Retinal pigment epithelial cell (primary cell): ENCODE data around the gene PSRC1.

ENCODE experiments used
- DNase-seq: peaks from one replicate; pipeline ENCODE4 v3.0.0-alpha.2; 2010; ENCODE audit warnings: low read depth
- H3K4me3 ChIP-seq: 2 replicates; pipeline ENCODE4 v1.5.1; 2011; ENCODE audit warnings: mild to moderate bottlenecking, low read length, control low read depth, moderate library complexity
- TF ChIP-seq, protein P1 (sequence below): conservative IDR thresholded peaks from 2 replicates; pipeline ENCODE4 v1.5.1; 2011; ENCODE audit warnings: low read depth, low read length, control low read depth, inconsistent platforms

Gene PSRC1

DNA sequence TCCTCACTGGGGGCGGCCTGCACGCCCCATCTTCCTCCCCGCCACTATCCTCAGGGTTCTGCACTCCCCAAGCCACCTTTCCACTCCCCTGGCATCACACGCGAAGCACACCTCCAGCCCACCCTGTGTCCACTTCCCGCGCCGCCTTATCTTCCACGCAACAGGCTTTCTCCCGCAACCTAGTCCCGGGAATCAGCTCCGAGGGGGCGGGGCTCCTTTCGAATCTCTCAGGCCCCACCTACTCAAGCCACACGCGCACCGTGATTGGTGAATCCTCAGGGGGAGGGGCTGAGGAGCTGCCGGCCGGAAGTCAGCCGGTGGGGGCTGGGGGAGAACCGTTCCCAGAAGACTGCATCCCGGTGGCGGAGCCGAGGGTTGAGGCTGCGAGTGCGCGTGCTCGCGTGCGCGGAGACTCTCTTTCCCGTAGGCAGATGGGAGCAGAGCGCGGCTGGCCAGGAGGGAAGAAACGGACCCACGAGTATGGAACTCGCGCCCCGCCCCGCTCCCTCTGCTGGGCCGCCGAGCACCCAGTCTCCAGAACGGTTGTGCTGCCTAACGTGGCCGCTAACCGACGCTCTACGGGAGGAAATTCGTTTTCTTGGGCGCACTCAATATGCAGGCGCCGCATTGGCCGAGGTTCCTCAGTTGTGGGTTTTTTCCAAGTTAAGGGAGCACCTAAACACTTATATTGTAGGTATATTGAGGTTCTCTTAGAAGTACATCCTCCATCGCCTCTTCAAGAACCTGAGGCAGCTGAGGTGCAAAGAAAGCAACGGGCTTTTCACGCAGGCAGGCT, at the start of gene PSRC1:
Gene PSRC1, minus strand, starts transcription at position 194 of the 796 bp plus-strand sequence.
- TF ChIP-seq, protein P1, sequence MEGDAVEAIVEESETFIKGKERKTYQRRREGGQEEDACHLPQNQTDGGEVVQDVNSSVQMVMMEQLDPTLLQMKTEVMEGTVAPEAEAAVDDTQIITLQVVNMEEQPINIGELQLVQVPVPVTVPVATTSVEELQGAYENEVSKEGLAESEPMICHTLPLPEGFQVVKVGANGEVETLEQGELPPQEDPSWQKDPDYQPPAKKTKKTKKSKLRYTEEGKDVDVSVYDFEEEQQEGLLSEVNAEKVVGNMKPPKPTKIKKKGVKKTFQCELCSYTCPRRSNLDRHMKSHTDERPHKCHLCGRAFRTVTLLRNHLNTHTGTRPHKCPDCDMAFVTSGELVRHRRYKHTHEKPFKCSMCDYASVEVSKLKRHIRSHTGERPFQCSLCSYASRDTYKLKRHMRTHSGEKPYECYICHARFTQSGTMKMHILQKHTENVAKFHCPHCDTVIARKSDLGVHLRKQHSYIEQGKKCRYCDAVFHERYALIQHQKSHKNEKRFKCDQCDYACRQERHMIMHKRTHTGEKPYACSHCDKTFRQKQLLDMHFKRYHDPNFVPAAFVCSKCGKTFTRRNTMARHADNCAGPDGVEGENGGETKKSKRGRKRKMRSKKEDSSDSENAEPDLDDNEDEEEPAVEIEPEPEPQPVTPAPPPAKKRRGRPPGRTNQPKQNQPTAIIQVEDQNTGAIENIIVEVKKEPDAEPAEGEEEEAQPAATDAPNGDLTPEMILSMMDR, result peak; percentile 62
- H3K4me3 ChIP-seq, result peak within 1 kb of the TSS; percentile 88
- peak; percentile 81 for DNase-seq

DNA sequence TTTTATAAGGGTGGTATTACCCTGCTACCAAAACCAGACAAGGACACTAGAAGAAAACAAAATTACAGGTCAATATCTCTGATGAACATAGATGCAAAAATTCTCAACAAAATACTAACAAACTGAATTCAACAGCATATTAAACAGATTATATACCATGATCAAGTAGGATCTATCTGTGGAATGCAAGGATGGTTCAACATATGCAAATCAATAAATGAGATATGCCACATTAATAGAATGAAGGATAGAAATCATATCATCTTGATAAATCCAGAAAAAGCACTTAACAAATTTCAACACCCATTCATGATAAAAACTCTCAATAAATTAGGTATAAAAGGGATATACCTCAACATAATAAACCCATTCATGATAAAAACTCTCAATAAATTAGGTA, 48.2 kb upstream of the PSRC1 start:
- no peak for DNase-seq
- TF ChIP-seq, protein P1, result no peak

DNA sequence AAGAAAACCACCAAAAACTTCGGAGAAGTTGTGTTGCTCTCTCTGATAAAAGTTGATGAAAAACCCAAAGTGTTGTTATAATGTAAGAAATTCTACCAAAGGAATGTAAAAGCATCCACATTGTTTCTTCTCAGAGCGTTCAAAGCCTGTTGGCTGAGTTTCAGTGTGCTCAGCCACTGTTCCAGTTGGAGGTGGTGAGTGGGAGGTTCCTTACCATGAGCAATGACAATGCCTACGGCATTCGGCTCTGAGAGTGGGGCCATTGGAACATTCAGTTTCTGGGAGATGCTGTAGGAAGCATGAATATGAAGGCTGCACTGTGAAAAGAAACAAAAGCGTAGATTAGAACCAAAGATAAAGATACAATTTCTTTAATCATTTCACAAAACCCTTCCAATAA, 44.3 kb upstream of the PSRC1 start:
- DNase-seq, result no peak
- no peak overlapping the region for H3K4me3 ChIP-seq
- TF ChIP-seq, protein P1, result no peak

More for the DNA sequence above, 48.2 kb upstream of the PSRC1 start:
- H3K4me3 ChIP-seq, result no peak overlapping the region

DNA sequence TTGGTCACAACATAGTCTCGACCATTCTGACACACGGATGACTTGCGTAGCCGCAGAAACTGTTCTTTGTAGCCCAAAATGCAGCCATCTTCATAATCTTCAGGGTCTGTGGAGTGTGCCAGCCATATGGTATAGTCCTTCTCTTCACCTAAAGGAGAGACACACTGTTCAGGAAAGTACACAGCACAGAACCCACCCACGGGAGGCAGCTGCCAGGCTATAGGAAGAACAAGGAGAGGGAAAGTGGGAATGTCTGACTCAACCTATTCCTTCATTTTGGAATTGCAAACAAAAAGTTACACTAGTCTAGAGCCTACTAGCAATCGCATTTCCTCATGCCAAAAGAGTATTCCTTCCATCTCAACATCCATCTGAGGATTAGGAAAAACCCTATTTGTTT, 40.0 kb upstream of the PSRC1 start:
- TF ChIP-seq, protein P1, result no peak
- no peak overlapping the region for H3K4me3 ChIP-seq
- DNase-seq, result no peak

DNA sequence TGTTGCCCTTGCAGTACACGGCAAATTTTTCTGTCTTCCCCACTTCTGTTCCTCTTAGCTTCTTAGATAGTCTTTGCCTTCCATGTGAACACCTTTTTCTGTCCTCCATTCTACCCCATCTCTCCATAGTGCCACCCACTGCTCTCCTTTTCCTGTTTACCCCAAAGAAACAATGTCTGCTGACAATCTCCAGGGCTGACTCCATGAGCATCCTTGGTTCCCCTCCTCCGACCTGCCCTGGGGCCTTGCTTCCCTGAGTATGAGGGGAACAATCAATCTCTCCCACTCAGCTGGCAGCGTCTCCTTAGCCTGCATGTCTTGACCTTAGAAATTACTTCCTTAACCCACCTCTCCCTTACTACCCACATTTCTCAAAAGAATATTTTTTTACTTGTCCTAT, 36.2 kb upstream of the PSRC1 start:
- H3K4me3 ChIP-seq, result no peak overlapping the region
- no peak for DNase-seq
- TF ChIP-seq, protein P1, result no peak

DNA sequence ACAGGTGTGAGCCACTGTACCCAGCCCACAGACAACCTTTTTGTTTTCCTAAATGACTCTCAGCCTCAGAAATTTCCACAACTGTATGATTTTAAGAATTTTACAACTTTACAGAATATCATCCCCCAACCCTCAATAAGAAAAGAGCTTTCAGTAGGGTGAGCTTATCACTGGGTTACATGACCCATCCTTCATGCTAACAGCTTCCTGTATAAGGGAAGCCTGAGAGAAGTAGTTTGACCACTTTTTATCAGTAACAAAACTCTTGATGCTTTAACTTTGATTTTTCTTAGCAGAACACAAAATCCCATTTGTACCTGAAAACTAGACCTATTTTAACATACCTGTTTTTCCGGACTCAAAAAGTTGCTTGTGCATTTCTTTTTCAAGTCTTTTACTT, 33.6 kb upstream of the PSRC1 start:
- no peak for DNase-seq
- TF ChIP-seq, protein P1, result no peak
- H3K4me3 ChIP-seq, result no peak overlapping the region

DNA sequence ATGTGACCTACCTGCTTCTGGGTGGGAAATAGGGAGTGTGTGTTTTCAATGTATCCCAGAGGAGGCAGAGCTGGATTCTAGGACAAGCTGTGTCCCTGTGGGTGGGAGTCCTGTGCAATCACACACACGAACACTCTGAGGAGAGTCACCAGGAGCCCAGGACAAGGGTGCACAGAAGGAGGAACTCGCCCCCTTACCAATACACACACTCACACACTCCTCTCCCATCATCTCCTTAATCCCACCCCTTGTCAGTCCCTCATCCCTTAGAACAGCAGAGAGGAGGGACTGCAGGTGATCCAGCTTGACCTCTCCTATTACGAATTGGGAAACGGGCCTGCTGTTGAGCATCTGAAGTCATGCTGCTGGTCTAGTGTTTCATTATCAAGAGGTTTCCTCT, 32.3 kb upstream of the PSRC1 start:
- TF ChIP-seq, protein P1, result no peak
- DNase-seq, result no peak
- no peak overlapping the region for H3K4me3 ChIP-seq
